Left colon (tissue), 2 donors: Measurements from ENCODE around the gene WDR70. TPM values are rescaled to one million over a fixed set of nuclear protein-coding genes. Genes with fewer than 3 reads are reported as not detected.
"Not testable (repeated sequence)": the region's sequence is repeated elsewhere in the genome, so short reads cannot be mapped to it uniquely, and the experiment has no call there.

Experiments used
- ATAC-seq: fragments of 200-7000 bp; cut with Tn5 transposase; one replicate; pipeline ENCODE4 v1.9.1; 2020; ENCODE audit warnings: mild to moderate bottlenecking, moderate library complexity
- DNase-seq, 2 donors: peaks; one replicate each; pipeline ENCODE4 v3.0.0-alpha.2; 2020
- intact Hi-C, 2 donors: fragments of 100-400 bp; cut with DNase I in 1 of 2; cut with micrococcal nuclease in 1 of 2; formaldehyde crosslinking; loops; one replicate each; pipeline versions ENCODE4 v1.11.2 to v1.14.0; 2022; cut with DNase I, micrococcal nuclease
- long read RNA-seq: library from polyadenylated mRNA; unstranded; transcript quantifications from one replicate; pipeline ENCODE4 v2.0.0, GENCODE V29; 2021
- total RNA-seq, 2 donors: library from RNA; stranded (reverse); fragmentation: NEBNext Ultra II Directional; extraction: Animal tissue kit (Norgen Biotek cat#: 25700); gene quantifications; one replicate each; pipeline ENCODE4 v1.2.1, GENCODE V29; 2021
- donor health status: DM: no; HTN: no; CAD: no.
- donor health status: DM: yes; HTN: yes; CAD: no.

Gene WDR70
- total RNA-seq, result 10 to 100 TPM; 20.3 to 28.6 TPM
- long read RNA-seq, transcript WDR70-201 (18 exons, 2,983 nt), result major isoform, 12 of 20 reads
- long read RNA-seq, partial matches to known transcripts, result 2 of 20 reads
- long read RNA-seq, other reads (novel, unspliced or antisense), result 6 of 20 reads

GRCh38 chr5:37379100-37379628, at the start of gene WDR70:
Gene WDR70 (plus strand): TSS chr5:37379318. CDS start chr5:37379368, 50 bp downstream.
- ATAC-seq, result peak; percentile 100
- peak; percentile 83 to 84 for DNase-seq
- intact Hi-C loops, result not testable (repeated sequence)

DNA sequence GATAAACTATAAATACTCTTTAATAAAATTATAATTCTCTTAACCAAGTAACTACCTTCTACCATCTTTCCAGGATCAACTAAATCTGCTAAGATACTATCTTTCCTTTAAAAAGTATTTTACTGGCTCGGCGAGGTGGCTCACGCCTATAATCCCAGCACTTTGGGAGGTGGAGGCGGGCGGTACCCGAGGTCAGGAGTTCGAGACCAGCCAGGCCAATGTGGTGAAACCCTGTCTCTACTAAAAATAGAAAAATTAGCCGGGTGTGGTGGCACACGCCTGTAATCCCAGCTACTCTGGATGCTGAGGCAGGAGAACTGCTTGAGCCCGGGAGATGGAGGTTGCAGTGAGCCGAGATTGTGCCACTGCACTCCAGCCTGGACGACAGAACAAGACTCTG, 44.4 kb upstream of the WDR70 start:
- intact Hi-C loops, ATAC-seq: not testable (repeated sequence)

DNA sequence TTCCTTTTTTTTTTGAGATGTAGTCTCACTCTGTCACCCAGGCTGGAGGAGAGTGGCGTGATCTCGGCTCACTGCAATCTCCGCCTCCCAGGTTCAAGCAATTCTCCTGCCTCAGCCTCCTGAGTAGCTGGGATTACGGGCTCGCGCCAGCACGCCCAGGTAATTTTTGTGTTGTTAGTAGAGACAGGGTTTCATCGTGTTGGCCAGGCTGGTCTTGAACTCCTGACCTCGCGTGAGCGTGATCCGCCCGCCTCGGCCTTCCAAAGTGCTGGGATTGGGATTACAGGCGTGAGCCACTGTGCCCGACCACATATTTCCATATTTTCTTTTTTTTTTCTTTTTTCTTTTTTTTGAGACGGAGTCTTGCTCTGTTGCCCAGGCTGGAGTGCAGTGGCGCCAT, 36.4 kb upstream of the WDR70 start:
- ATAC-seq, intact Hi-C loops, DNase-seq: not testable (repeated sequence)

More for the DNA sequence above, 44.4 kb upstream of the WDR70 start:
- not testable (repeated sequence) for DNase-seq

DNA sequence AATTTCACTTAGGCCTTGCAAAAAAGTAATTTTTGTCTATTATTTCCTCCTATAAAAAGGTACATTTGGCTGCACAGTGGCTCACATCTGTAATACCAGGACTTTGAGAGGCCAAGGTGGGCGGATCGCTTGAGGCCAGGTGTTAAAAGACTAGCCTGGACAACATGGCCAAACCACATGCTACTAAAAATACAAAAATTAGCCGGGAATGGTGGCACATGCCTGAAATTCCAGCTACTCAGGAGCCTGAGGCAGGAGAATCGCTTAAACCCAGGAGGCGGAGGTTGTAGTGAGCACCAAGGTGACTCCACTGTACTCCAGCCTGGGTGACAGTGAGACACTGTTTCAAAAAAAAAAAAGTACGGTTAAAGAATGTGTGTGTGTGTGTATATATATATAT, 24.0 kb upstream of the WDR70 start:
- DNase-seq (no peak), ATAC-seq (no peak)
- intact Hi-C loops, result no loop called here

- ATAC-seq (no peak), DNase-seq (no peak)
- intact Hi-C loops, result no loop called here
Observed at GRCh38 chr5:37370550-37370863, 8.6 kb upstream of the WDR70 start.

- intact Hi-C loops, result no loop called here
- DNase-seq (peak; percentile 92 to 94), ATAC-seq (peak; percentile 97)
Observed at GRCh38 chr5:37370864-37371726, 8.0 kb upstream of the WDR70 start, which contains the start of gene NUP155. Gene NUP155 (minus strand): TSS chr5:37371106. CDS start chr5:37370977, 129 bp downstream.

DNA sequence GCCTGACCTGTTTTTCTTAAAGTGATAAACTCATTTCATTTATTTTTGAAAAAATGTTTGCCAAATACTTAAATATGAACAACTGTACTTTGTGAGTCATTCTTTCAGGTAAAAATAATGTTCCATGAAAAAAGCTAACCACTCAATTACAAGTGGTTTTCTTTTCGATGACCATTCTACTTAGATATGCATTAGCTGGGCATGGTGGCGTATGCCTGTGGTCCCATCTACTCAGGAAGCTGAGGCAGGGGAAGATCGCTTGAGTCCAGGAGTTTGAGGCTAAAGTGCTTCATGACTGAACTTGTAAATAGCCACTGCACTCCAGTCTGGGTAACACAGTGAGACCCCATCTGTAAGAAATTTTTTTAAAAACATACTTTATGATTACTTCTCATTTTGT, 4.0 kb upstream of the WDR70 start:
- intact Hi-C loops, result no loop called here
- DNase-seq, result no peak
- ATAC-seq, result no peak

DNA sequence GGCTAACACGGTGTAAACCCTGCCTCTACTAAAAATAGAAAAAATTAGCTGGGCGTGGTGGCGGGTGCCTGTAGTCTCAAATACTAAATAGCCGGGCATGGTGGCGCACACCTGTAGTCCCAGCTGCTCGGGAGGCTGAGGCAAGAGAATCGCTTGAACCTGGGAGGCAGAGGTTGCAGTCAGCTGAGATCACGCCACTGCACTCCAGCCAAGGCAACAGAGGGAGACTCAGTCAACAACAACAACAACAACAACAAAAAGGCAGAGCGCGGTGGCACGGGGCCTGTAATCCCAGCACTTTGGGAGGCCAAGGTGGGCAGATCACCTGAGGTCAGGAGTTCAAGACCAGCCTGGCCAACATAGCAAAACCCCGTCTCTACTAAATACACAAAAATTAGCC, 1.1 kb upstream of the WDR70 start:
- DNase-seq, intact Hi-C loops: not testable (repeated sequence)

GRCh38 chr5:37391591-37391990, 12.5 kb downstream of the WDR70 start:
- ATAC-seq, result no peak
- no peak for DNase-seq
- intact Hi-C loops, result no loop called here

More for the DNA sequence above, 1.1 kb upstream of the WDR70 start:
- not testable (repeated sequence) for ATAC-seq

GRCh38 chr5:37396352-37396751, 17.2 kb downstream of the WDR70 start:
- no peak for DNase-seq
- intact Hi-C loops, result no loop called here
- ATAC-seq, result no peak

GRCh38 chr5:37400501-37400900, 21.4 kb downstream of the WDR70 start:
- ATAC-seq (no peak), DNase-seq (no peak)
- intact Hi-C loops, result no loop called here

DNA sequence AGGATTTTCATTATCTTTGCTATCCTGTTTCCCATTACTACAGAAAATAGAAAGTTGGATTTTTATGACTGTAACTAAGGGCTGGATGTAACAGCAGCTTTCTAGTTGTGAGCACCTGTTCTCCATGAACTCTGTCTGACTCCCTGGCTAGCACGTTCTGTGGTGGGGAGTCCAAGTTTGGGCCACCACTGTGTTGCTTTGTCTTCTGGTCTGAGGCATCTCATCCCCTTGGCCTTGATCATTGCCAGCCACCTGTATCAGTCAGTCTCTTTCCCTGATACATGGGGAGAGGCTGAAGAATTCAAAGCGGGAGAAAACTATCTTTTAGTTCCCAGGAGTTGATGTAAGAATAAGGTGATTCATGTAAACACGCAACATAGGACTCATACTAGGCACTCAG, 33.4 kb downstream of the WDR70 start:
- peak; percentile 8 for ATAC-seq
- no peak for DNase-seq
- intact Hi-C loops, result loop anchor here in 1 of 2 donors (5.0 kb wide), 2 partner anchors 420 to 780 kb away; no protein-coding TSS in a partner anchor

DNA sequence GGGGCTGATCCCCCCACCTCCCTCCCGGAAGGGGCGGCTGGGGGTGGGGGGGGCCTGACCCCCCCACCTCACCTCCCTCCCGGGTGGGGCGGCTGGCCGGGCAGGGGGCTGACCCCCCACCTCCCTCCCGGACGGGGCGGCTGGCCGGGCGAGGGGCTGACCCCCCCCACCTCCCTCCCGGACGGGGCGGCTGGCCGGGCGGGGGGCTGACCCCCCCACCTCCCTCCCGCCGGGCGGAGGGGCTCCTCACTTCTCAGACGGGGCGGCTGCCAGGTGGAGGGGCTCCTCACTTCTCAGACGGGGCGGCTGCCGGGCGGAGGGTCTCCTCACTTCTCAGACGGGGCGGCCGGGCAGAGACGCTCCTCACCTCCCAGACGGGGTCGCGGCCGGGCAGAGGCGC, 36.3 kb downstream of the WDR70 start:
- DNase-seq, intact Hi-C loops, ATAC-seq: not testable (repeated sequence)

GRCh38 chr5:37417347-37417746, 38.2 kb downstream of the WDR70 start:
- no peak for ATAC-seq
- intact Hi-C loops, result no loop called here
- no peak for DNase-seq

DNA sequence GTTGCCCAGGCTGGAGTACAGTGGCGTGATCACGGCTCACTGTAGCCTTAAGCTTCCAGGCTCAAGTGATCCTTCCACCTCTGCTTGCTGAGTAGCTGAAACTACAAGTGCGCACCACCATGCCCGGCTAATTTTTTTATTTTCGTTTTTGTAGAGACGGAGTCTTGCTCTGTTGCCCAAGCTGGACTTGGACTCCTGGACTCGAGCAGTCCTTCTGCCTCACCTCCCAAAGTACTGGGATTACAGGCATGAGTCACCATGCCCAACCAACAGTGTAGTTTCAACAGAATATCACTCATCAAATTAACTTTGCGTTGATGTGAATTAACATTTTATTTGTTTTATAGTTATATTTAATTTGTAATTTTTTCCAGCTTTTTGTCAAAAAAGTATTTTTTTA, 45.3 kb downstream of the WDR70 start:
- no peak for ATAC-seq
- intact Hi-C loops, result no loop called here

DNA sequence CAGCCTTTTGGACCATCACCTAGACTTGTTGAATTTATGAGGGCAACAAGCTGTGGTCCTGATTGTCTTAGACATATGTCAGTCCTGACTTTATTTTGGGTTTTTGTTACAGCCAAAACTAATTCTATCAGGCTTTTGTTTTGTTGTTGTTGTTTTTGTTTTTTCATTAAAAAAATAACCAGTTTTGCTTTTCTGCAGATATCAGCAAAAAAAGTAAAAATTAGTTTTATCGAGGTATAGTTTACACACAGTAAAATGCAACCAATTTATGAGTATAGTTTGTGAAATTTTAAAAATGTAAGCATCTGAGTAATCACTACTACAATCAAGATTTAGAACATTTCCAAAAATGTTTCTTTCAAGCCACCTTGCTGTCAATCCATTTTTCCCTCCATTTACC, 48.9 kb downstream of the WDR70 start:
- no peak for ATAC-seq
- intact Hi-C loops, result no loop called here
- DNase-seq, result no peak

More for the DNA sequence above, 45.3 kb downstream of the WDR70 start:
- no peak for DNase-seq

- no peak for ATAC-seq
- intact Hi-C loops, result no loop called here
- no peak for DNase-seq
Observed at GRCh38 chr5:37435261-37435660, 56.1 kb downstream of the WDR70 start.

DNA sequence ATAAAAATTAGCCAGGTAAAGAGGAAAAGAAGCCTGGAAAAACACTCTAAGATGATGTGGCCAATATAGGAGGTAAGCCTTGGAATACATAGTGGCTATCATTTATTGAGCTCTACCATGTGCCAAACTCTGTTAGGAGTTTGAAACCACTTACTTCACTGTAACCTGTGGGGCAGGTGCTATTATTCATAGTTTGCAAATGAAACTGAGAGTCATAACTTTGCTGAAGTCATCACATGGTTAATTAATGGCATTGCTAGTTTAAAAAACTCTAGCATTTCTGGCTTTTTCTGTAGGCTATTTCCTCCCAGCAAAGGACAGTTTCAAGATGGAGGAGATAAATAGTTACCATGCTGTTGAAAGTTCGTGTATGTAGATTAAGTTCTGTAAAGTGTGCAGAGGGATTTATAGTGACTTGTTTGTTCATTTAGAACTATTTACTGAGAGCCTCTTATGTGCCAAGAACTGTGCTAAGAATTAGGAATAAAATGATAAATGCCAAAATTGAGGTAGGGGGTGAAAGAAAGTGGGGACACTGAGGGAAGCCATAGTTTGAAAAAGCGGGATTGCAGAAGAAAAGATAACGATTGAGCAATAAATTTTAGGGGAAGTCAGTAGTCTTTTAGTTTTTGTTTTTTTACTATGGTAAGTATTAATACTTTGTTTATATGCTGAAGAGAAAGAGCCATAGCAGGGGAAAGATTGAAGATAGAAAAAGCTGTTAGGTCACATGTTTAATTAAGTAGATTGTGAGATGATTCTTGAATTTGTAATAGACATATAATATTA, 57.2 kb downstream of the WDR70 start:
- no peak for DNase-seq
- ATAC-seq, result no peak
- intact Hi-C loops, result no loop called here

DNA sequence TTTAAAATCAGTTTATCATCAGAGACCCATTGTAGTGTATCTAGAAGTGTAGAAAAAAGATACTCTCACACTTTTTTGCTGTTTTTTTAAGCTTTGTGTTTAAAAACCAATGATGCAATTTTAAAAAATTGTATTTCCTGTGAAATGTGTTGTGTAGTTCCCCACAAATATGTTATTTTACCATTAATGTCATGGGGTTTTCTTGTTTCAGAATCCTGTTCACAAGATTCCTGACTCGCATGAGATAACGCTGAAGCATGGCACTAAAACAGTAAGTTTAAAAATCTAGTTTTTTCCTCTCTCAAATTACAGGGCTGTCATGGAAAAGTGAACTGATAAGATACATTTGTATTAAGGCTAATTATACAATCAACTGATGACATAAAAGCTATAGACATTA, 58.6 kb downstream of the WDR70 start:
- intact Hi-C loops, result no loop called here
- ATAC-seq, result no peak
- no peak for DNase-seq
